Neutrophil (primary cell): ENCODE results near the gene CCDC122.

Experiments used
- H3K27ac ChIP-seq: fragments of 200-600 bp; sonication (generic); 2 replicates; pipeline ENCODE4 v1.5.1; 2016; ENCODE audit warnings: mild to moderate bottlenecking, moderate library complexity
- H3K27me3 ChIP-seq: fragments of 200-600 bp; sonication (generic); 2 replicates; pipeline ENCODE4 v1.6.0; 2016; ENCODE audit warnings: mild to moderate bottlenecking
- H3K36me3 ChIP-seq: fragments of 200-600 bp; sonication (generic); 2 replicates; pipeline ENCODE4 v1.5.1; 2017
- H3K4me1 ChIP-seq, 2 experiments: fragments of 200-600 bp in 1 of 2; sonication (generic) in 1 of 2; 1 replicate in 1 of 2; 2 replicates in 1 of 2; pipeline versions ENCODE4 v1.5.1 to v1.6.1; 2013 to 2016; ENCODE audit warnings: low read depth in 1 of 2, low read length in 1 of 2, mild to moderate bottlenecking in 1 of 2, moderate library complexity in 1 of 2; ENCODE audit not compliant: control insufficient read depth in 1 of 2, insufficient read depth in 1 of 2
- H3K4me3 ChIP-seq, 2 experiments: fragments of 200-600 bp in 1 of 2; sonication (generic) in 1 of 2; 1 replicate in 1 of 2; 2 replicates in 1 of 2; pipeline ENCODE4 v1.5.1; 2013 to 2016; ENCODE audit warnings: low read depth in 1 of 2, low read length in 1 of 2, mild to moderate bottlenecking in 1 of 2, moderate library complexity in 1 of 2
- H3K9me3 ChIP-seq: fragments of 200-600 bp; sonication (generic); 2 replicates; pipeline ENCODE4 v1.5.1; 2016
- CTCF ChIP-seq: fragments of 200-600 bp; sonication (generic); IDR thresholded peaks from 2 replicates; pipeline ENCODE4 v1.5.1; 2016; ENCODE audit warnings: antibody characterized with exemption

CCDC122 gene

GRCh38 chr13:43915451-43915850, 35.9 kb upstream of the CCDC122 start:
- Histone ChIP-seq H3K27ac (no peak overlapping the region), H3K4me1 (no peaks in the 10 kb centered on the region), H3K36me3 (no peaks in the 10 kb centered on the region), H3K27me3 (peaks cover 4% of the 10 kb centered on the region), H3K9me3 (no peaks in the 10 kb centered on the region), H3K4me3 (no peak overlapping the region)
- no peak for TF ChIP-seq CTCF

GRCh38 chr13:43911871-43912270, 32.3 kb upstream of the CCDC122 start:
- H3K9me3 ChIP-seq, result no peaks in the 10 kb centered on the region
- no peaks in the 10 kb centered on the region for H3K4me1 ChIP-seq
- peaks cover 2% of the 10 kb centered on the region for H3K27me3 ChIP-seq
- no peaks in the 10 kb centered on the region for H3K36me3 ChIP-seq
- TF ChIP-seq CTCF, result no peak
- no peak overlapping the region for H3K4me3 ChIP-seq
- H3K27ac ChIP-seq, result no peak overlapping the region

- no peak for TF ChIP-seq CTCF
- no peak overlapping the region for H3K4me3 ChIP-seq
- H3K36me3 ChIP-seq, result no peaks in the 10 kb centered on the region
- no peaks in the 10 kb centered on the region for H3K4me1 ChIP-seq
- no peak overlapping the region for H3K27ac ChIP-seq
- H3K27me3 ChIP-seq, result no peaks in the 10 kb centered on the region
- no peaks in the 10 kb centered on the region for H3K9me3 ChIP-seq
These were observed 31.7 kb upstream of the CCDC122 start for GRCh38 chr13:43911278-43911677.

GRCh38 chr13:43910856-43911255, 31.3 kb upstream of the CCDC122 start:
- H3K9me3 ChIP-seq, result no peaks in the 10 kb centered on the region
- no peaks in the 10 kb centered on the region for H3K27me3 ChIP-seq
- no peaks in the 10 kb centered on the region for H3K36me3 ChIP-seq
- no peak overlapping the region for H3K27ac ChIP-seq
- TF ChIP-seq CTCF, result no peak
- H3K4me3 ChIP-seq, result no peak overlapping the region
- H3K4me1 ChIP-seq, result no peaks in the 10 kb centered on the region

GRCh38 chr13:43908156-43909126, 28.9 kb upstream of the CCDC122 start:
- no peak for TF ChIP-seq CTCF

More at GRCh38 chr13:43908156-43909126, 28.9 kb upstream of the CCDC122 start:
- Histone ChIP-seq H3K4me3 (no peak overlapping the region), H3K36me3 (no peaks in the 10 kb centered on the region), H3K27ac (no peak overlapping the region), H3K4me1 (no peaks in the 10 kb centered on the region), H3K27me3 (no peaks in the 10 kb centered on the region), H3K9me3 (no peaks in the 10 kb centered on the region)
